Endothelial cell of umbilical vein (primary cell): ENCODE measurements around the gene ITGA2. TPM values are rescaled to one million over a fixed set of nuclear protein-coding genes. Genes with fewer than 3 reads are reported as not detected.

Source experiments
- BruUV-seq: library from RNA; stranded (reverse); fragments of 400-500 nt; replicated peaks from 2 replicates; lab custom pipeline; 2021; lab: Mats Ljungman, UMichigan
- CTCF ChIA-PET: fragments of 300-600, 350-600 bp; sonication (Branson Sonifier 250); formaldehyde crosslinking; loops from one replicate; lab custom pipeline; 2021; ENCODE audit warnings: antibody characterized with exemption, inconsistent platforms; lab: Charles Lee
- POLR2A ChIA-PET: fragments of 300-600, 350-600 bp; sonication (Branson Sonifier 250); formaldehyde crosslinking; loops from one replicate; lab custom pipeline; 2021; ENCODE audit warnings: antibody characterized with exemption, inconsistent platforms; lab: Charles Lee
- DNase-seq: peaks from one replicate; pipeline ENCODE4 v3.0.0-alpha.2; 2011; ENCODE audit warnings: low read depth, low spot score
- FAIRE-seq: peaks from 2 replicates; lab custom pipeline; 2011; peaks lifted over from hg19 to GRCh38; lab: Jason Lieb, UNC
- H2AFZ ChIP-seq: 2 replicates; pipeline ENCODE4 v1.6.0; 2012; ENCODE audit warnings: low read depth, low read length, control low read depth, inconsistent platforms
- H3K27ac ChIP-seq: 2 replicates; pipeline ENCODE4 v1.5.1; 2011; ENCODE audit warnings: low read depth, mild to moderate bottlenecking, control low read depth, low read length, moderate library complexity; ENCODE audit not compliant: insufficient read depth
- H3K27me3 ChIP-seq, 2 experiments: 2 replicates each; pipeline versions ENCODE4 v1.6.0 to v1.6.1; 2011; ENCODE audit warnings: low read length in 2 of 2, mixed read lengths in 1 of 2; ENCODE audit not compliant: control insufficient read depth in 2 of 2, insufficient read depth in 2 of 2
- H3K36me3 ChIP-seq, 2 experiments: 2 replicates in 1 of 2; 3 replicates in 1 of 2; pipeline ENCODE4 v1.5.1; 2011; ENCODE audit warnings: low read length in 2 of 2, mild to moderate bottlenecking in 1 of 2, moderate library complexity in 1 of 2; ENCODE audit not compliant: control insufficient read depth in 2 of 2, insufficient read depth in 2 of 2; ENCODE audit errors: extremely low read depth in 1 of 2
- H3K4me1 ChIP-seq: 3 replicates; pipeline ENCODE4 v1.5.1; 2011; ENCODE audit warnings: mild to moderate bottlenecking, low read length; ENCODE audit not compliant: control insufficient read depth, insufficient read depth; ENCODE audit errors: extremely low read depth
- H3K4me2 ChIP-seq: 2 replicates; pipeline ENCODE4 v1.6.1; 2011; ENCODE audit warnings: low read length, control low read depth, mixed read lengths; ENCODE audit not compliant: insufficient read depth
- H3K4me3 ChIP-seq, 3 experiments: fragments of 200-600 bp in 1 of 3; sonication (generic), shearing (Covaris generic) in 1 of 3; replicated peaks in 1 of 3; 2 replicates each; pipeline ENCODE4 v1.5.1; 2011 to 2016; ENCODE audit warnings: control low read depth in 3 of 3, low read length in 3 of 3, mild to moderate bottlenecking in 2 of 3, inconsistent platforms in 1 of 3, low read depth in 1 of 3, moderate library complexity in 1 of 3; ENCODE audit not compliant: insufficient read depth in 1 of 3
- H3K79me2 ChIP-seq: 2 replicates; pipeline ENCODE4 v1.6.0; 2012; ENCODE audit warnings: low read length, inconsistent platforms; ENCODE audit not compliant: control insufficient read depth, insufficient read depth
- H3K9ac ChIP-seq: replicated peaks from 2 replicates; pipeline ENCODE3; 2011; ENCODE audit warnings: low read length, control low read depth; ENCODE audit not compliant: insufficient read depth; ENCODE audit errors: extremely low read depth
- H3K9me1 ChIP-seq: replicated peaks from 3 replicates; pipeline ENCODE4 v1.6.0; 2011; ENCODE audit warnings: mild to moderate bottlenecking, low read length; ENCODE audit not compliant: control insufficient read depth, insufficient read depth; ENCODE audit errors: extremely low read depth
- H3K9me3 ChIP-seq: replicated peaks from 2 replicates; pipeline ENCODE4 v1.5.1; 2012; ENCODE audit warnings: low read length, inconsistent platforms; ENCODE audit not compliant: control insufficient read depth, insufficient read depth
- H4K20me1 ChIP-seq: replicated peaks from 2 replicates; pipeline ENCODE3; 2011; ENCODE audit warnings: mild to moderate bottlenecking, low read length; ENCODE audit not compliant: control insufficient read depth, insufficient read depth; ENCODE audit errors: extremely low read depth
- EZH2 ChIP-seq: IDR thresholded peaks from 2 replicates; pipeline ENCODE4 v1.6.1; 2012; ENCODE audit warnings: borderline replicate concordance, low read depth, mild to moderate bottlenecking, moderate library complexity, low read length, inconsistent platforms; ENCODE audit not compliant: severe bottlenecking
- FOS ChIP-seq: IDR thresholded peaks from 2 replicates; pipeline ENCODE4 v1.6.1; 2011; ENCODE audit warnings: mild to moderate bottlenecking, low read length, moderate library complexity, borderline replicate concordance; ENCODE audit not compliant: insufficient read depth
- GATA2 ChIP-seq: IDR thresholded peaks from 2 replicates; pipeline ENCODE4 v1.7.0; 2011; ENCODE audit warnings: low read depth, mild to moderate bottlenecking, moderate library complexity, mixed read lengths, low read length; ENCODE audit not compliant: insufficient read length, insufficient read depth
- JUN ChIP-seq: IDR thresholded peaks from 2 replicates; pipeline ENCODE4 v1.6.1; 2011; ENCODE audit warnings: borderline replicate concordance, low read depth; ENCODE audit not compliant: insufficient read length, insufficient read depth
- MYC ChIP-seq: IDR thresholded peaks from one replicate; pipeline ENCODE4 v1.6.1; 2011; ENCODE audit warnings: mild to moderate bottlenecking, low read depth, low read length
- POLR2A ChIP-seq: IDR thresholded peaks from 2 replicates; pipeline ENCODE4 v1.6.1; 2012; ENCODE audit warnings: low read depth, mild to moderate bottlenecking, control low read depth, low read length
- POLR2AphosphoS5 ChIP-seq: IDR thresholded peaks from 2 replicates; pipeline ENCODE4 v1.6.1; 2012; ENCODE audit warnings: low read depth, mild to moderate bottlenecking, control low read depth, low read length, moderate library complexity; ENCODE audit not compliant: insufficient read depth
- dilution Hi-C: fragments of 300-500 bp; cut with MboI; formaldehyde crosslinking; loops from one replicate; pipeline ENCODE4 v1.15.0; 2019; ENCODE audit warnings: low sequenced_read_pairs; ENCODE audit not compliant: extremely low pct_ligation_motif_present
- intact Hi-C: fragments of 100-400 bp; cut with micrococcal nuclease; formaldehyde crosslinking; loops from one replicate; pipeline ENCODE4 v1.10.0; 2022
- polyA plus RNA-seq, 4 experiments: library from polyadenylated mRNA; depleted of rRNA in 3 of 4; stranded (reverse) in 3 of 4; unstranded in 1 of 4; fragments of >200 nt; gene quantifications; 2 replicates each; pipeline versions ENCODE4 v1.2.1 to v1.2.3, GENCODE V29; 2011 to 2012; ENCODE audit warnings: missing spikeins in 1 of 4
- total RNA-seq: library from RNA; stranded (reverse); gene quantifications from 2 replicates; pipeline ENCODE4 v1.2.3, GENCODE V29; 2021
- TF ChIP-seq, protein P1 (sequence below): IDR thresholded peaks from 2 replicates; pipeline ENCODE4 v1.6.1; 2011; ENCODE audit not compliant: insufficient read depth, insufficient read length
- TF ChIP-seq, protein P2 (sequence below), 2 donors: IDR thresholded peaks; 1 replicate in 1 of 2; 2 replicates in 1 of 2; pipeline ENCODE4 v1.5.1; 2011; ENCODE audit warnings: low read length in 2 of 2, mild to moderate bottlenecking in 2 of 2, moderate library complexity in 2 of 2, control low read depth in 1 of 2, inconsistent platforms in 1 of 2, low read depth in 1 of 2; ENCODE audit not compliant: insufficient read depth in 1 of 2; ENCODE audit errors: extremely low read depth in 1 of 2

Gene ITGA2
- total and polyA plus RNA-seq, 2 donors (not counting 3 experiments of a cell fraction or from before 2014, with no cell fraction given): 11.2 to 62.3 TPM

DNA sequence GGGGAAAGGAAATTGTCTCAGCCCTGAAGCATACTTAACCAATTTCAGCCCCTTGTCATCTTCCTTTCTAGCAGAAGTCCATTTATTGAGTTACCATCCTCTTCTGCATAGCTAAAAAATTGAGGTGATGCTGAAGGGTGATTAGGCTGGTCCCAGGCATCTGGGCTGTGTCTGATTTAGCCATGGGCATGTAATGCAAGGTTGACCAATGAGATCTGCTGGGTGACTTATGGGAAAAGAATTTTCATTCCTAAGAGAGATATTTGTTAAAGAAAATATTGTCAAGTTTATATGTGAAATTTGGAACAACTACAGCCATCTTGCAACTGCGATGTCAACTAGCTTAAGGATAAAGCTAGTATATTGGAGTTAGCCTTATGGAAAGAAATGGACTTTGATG is 5.1 kb downstream of the ITGA2 start:
- H3K79me2 ChIP-seq: peaks cover 99% of the 10 kb centered on the region
- ChIA-PET POLR2A (no interaction called here), CTCF (interaction anchor here (1.0 kb wide), 1 partner anchor 46 kb away, joined by 3 read pairs; no protein-coding TSS in a partner anchor)
- H2AFZ ChIP-seq: no peak overlapping the region
- no peaks in the 10 kb centered on the region for H3K9me1 ChIP-seq
- H3K9me3 ChIP-seq: no peaks in the 10 kb centered on the region
- no peaks in the 10 kb centered on the region for H3K36me3 ChIP-seq
- peaks cover 2% of the 10 kb centered on the region for H4K20me1 ChIP-seq
- dilution Hi-C loops (no loop called here), intact Hi-C loops (no loop called here)
- H3K27me3 ChIP-seq: no peaks in the 10 kb centered on the region
- FAIRE-seq (no peak), DNase-seq (no peak)
- no peak overlapping the region for H3K4me3 ChIP-seq
- TF ChIP-seq POLR2AphosphoS5 (no peak), MYC (no peak), JUN (no peak), FOS (no peak), POLR2A (no peak), GATA2 (no peak), EZH2 (no peak)
- TF ChIP-seq, protein P1, sequence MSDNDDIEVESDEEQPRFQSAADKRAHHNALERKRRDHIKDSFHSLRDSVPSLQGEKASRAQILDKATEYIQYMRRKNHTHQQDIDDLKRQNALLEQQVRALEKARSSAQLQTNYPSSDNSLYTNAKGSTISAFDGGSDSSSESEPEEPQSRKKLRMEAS: no peak
- TF ChIP-seq, protein P2, sequence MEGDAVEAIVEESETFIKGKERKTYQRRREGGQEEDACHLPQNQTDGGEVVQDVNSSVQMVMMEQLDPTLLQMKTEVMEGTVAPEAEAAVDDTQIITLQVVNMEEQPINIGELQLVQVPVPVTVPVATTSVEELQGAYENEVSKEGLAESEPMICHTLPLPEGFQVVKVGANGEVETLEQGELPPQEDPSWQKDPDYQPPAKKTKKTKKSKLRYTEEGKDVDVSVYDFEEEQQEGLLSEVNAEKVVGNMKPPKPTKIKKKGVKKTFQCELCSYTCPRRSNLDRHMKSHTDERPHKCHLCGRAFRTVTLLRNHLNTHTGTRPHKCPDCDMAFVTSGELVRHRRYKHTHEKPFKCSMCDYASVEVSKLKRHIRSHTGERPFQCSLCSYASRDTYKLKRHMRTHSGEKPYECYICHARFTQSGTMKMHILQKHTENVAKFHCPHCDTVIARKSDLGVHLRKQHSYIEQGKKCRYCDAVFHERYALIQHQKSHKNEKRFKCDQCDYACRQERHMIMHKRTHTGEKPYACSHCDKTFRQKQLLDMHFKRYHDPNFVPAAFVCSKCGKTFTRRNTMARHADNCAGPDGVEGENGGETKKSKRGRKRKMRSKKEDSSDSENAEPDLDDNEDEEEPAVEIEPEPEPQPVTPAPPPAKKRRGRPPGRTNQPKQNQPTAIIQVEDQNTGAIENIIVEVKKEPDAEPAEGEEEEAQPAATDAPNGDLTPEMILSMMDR (IDR thresholded peaks at IDR 0.05; ENCODE audit: extremely low read depth in 1 of 2, insufficient read depth in 1 of 2, low read depth in 1 of 2, low read length in 2 of 2): no peak
- H3K9ac ChIP-seq: no peak overlapping the region
- BruUV-seq: no TSS peak
- no peak overlapping the region for H3K4me2 ChIP-seq
- H3K4me1 ChIP-seq: peaks cover 32% of the 10 kb centered on the region
- no peak overlapping the region for H3K27ac ChIP-seq
